OCI-LY3 (cell line): ENCODE data around the gene ROR1.

Experiments
- H2AFZ ChIP-seq: fragments of 200-600, 300-600 bp; shearing (Covaris generic); 2 replicates; pipeline ENCODE4 v1.6.0; 2014; ENCODE audit warnings: antibody characterized with exemption, low read depth, low read length
- H3K27ac ChIP-seq: fragments of 200-600, 300-600 bp; sonication (generic); 2 replicates; pipeline ENCODE4 v1.5.1; 2014; ENCODE audit warnings: mild to moderate bottlenecking, low read length, moderate library complexity, mixed read lengths
- H3K27me3 ChIP-seq: fragments of 200-600, 300-600 bp; sonication (generic); 2 replicates; pipeline ENCODE4 v1.6.1; 2014; ENCODE audit warnings: low read depth, low read length, mixed read lengths
- H3K36me3 ChIP-seq: fragments of 200-600, 300-600 bp; sonication (generic); replicated peaks from 2 replicates; pipeline ENCODE3; 2014; ENCODE audit warnings: low read depth, low read length, mixed read lengths
- H3K4me1 ChIP-seq: fragments of 300-600, 200-600 bp; sonication (generic); 2 replicates; pipeline ENCODE4 v1.6.1; 2014; ENCODE audit warnings: low read length, mixed read lengths
- H3K4me2 ChIP-seq: fragments of 200-600, 300-600 bp; sonication (generic); 2 replicates; pipeline ENCODE4 v1.6.1; 2014; ENCODE audit warnings: low read length, mixed read lengths
- H3K4me3 ChIP-seq: fragments of 300-600, 200-600 bp; sonication (generic); 2 replicates; pipeline ENCODE4 v1.5.1; 2014; ENCODE audit warnings: antibody characterized with exemption, mild to moderate bottlenecking, low read length, moderate library complexity
- H3K79me2 ChIP-seq: fragments of 300-600, 200-600 bp; shearing (Covaris generic); 2 replicates; pipeline ENCODE4 v1.6.1; 2014; ENCODE audit warnings: mild to moderate bottlenecking, low read length, mixed read lengths
- H3K9ac ChIP-seq: fragments of 300-600, 200-600 bp; shearing (Covaris generic); 2 replicates; pipeline ENCODE4 v1.6.0; 2014; ENCODE audit warnings: mild to moderate bottlenecking, low read length, moderate library complexity
- H3K9me3 ChIP-seq: fragments of 200-600, 300-600 bp; shearing (Covaris generic); 2 replicates; pipeline ENCODE4 v1.6.1; 2014; ENCODE audit warnings: low read length, mixed read lengths; ENCODE audit not compliant: insufficient read depth
- H4K20me1 ChIP-seq: fragments of 200-600, 300-600 bp; sonication (generic); 2 replicates; pipeline ENCODE4 v1.6.1; 2016; ENCODE audit warnings: low read length, mixed read lengths; ENCODE audit not compliant: insufficient read depth
- EZH2phosphoT487 ChIP-seq: fragments of 200-600 bp; shearing (Covaris generic); IDR thresholded peaks from 2 replicates; pipeline ENCODE4 v1.6.1; 2018; ENCODE audit warnings: antibody characterized with exemption, mixed run types, low read depth
- TF ChIP-seq, protein P1 (sequence below): fragments of 200-600, 300-600 bp; sonication (generic); IDR thresholded peaks from 2 replicates; pipeline ENCODE4 v1.5.1; 2014; ENCODE audit warnings: antibody characterized with exemption, low read length, low read depth

ROR1 gene

DNA sequence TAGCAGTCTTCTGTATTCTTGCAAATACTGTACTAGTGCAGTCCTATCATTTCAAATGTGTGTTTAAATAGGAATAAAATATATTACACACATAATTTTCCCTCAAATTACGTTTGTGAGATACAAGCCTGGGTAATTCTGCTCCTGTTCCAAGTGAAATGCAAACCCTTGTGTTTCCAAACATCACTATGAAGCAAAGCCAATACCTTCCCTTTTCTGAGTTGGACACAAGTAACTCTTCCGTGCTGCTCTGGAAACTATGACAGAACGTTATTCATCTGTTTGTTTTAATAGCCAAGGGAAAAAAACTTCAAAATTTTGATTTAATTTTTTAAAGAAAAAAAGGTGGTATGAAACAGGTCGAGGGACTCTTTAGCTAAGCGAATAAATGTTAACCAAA, 355.9 kb downstream of the ROR1 start:
- Histone ChIP-seq H3K4me3 (no peak overlapping the region), H3K79me2 (no peaks in the 10 kb centered on the region), H3K4me1 (peaks cover 20% of the 10 kb centered on the region), H4K20me1 (no peaks in the 10 kb centered on the region), H3K27me3 (no peaks in the 10 kb centered on the region), H3K9ac (no peak overlapping the region), H3K9me3 (no peaks in the 10 kb centered on the region), H3K27ac (no peak overlapping the region), H2AFZ (no peak overlapping the region), H3K36me3 (no peaks in the 10 kb centered on the region), H3K4me2 (no peak overlapping the region)
- no peak for TF ChIP-seq EZH2phosphoT487
- TF ChIP-seq, protein P1, sequence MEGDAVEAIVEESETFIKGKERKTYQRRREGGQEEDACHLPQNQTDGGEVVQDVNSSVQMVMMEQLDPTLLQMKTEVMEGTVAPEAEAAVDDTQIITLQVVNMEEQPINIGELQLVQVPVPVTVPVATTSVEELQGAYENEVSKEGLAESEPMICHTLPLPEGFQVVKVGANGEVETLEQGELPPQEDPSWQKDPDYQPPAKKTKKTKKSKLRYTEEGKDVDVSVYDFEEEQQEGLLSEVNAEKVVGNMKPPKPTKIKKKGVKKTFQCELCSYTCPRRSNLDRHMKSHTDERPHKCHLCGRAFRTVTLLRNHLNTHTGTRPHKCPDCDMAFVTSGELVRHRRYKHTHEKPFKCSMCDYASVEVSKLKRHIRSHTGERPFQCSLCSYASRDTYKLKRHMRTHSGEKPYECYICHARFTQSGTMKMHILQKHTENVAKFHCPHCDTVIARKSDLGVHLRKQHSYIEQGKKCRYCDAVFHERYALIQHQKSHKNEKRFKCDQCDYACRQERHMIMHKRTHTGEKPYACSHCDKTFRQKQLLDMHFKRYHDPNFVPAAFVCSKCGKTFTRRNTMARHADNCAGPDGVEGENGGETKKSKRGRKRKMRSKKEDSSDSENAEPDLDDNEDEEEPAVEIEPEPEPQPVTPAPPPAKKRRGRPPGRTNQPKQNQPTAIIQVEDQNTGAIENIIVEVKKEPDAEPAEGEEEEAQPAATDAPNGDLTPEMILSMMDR, result no peak

GRCh38 chr1:64131155-64131554, 357.3 kb downstream of the ROR1 start:
- no peak overlapping the region for H2AFZ ChIP-seq
- no peak overlapping the region for H3K9ac ChIP-seq
- TF ChIP-seq, protein P1, result no peak
- TF ChIP-seq EZH2phosphoT487, result no peak
- H3K79me2 ChIP-seq, result no peaks in the 10 kb centered on the region
- H3K9me3 ChIP-seq, result no peaks in the 10 kb centered on the region
- H3K4me3 ChIP-seq, result no peak overlapping the region
- no peak overlapping the region for H3K27ac ChIP-seq
- H3K36me3 ChIP-seq, result no peaks in the 10 kb centered on the region
- H4K20me1 ChIP-seq, result no peaks in the 10 kb centered on the region
- H3K4me2 ChIP-seq, result no peak overlapping the region
- H3K4me1 ChIP-seq, result peaks cover 34% of the 10 kb centered on the region
- H3K27me3 ChIP-seq, result no peaks in the 10 kb centered on the region

DNA sequence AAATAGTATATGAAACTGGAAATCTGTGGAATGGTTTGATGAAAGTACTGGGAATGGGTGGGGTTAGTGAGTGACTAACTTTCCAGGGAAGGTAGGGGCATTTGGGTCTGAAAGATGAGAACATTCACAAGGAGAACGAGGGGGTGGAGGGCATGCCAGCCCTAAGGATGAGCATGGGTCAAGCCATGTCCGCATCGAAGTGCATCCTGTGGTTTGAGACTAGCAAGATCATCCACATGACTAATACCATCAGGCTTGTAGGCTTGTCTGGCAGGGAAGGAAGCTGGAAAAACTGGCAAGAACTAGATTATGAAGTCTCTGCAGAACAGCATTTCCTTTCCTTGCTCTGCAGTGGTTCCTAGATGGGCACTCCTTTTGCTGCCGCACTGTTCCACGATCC, 359.2 kb downstream of the ROR1 start:
- Histone ChIP-seq H3K9me3 (no peaks in the 10 kb centered on the region), H2AFZ (no peak overlapping the region), H3K79me2 (no peaks in the 10 kb centered on the region), H3K27ac (no peak overlapping the region; the same call in 1 of the 2 replicates), H3K4me1 (peaks cover 43% of the 10 kb centered on the region), H3K36me3 (no peaks in the 10 kb centered on the region), H3K27me3 (no peaks in the 10 kb centered on the region), H3K4me2 (peak overlapping the region; percentile 79; the same call in 1 of the 2 replicates), H4K20me1 (no peaks in the 10 kb centered on the region), H3K9ac (no peak overlapping the region), H3K4me3 (no peak overlapping the region)
- TF ChIP-seq, protein P1, result no peak
- TF ChIP-seq EZH2phosphoT487, result no peak

- peak overlapping the region; percentile 79 for H3K4me2 ChIP-seq
Measured at GRCh38 chr1:64135462-64136223, 361.8 kb downstream of the ROR1 start.

More at GRCh38 chr1:64135462-64136223, 361.8 kb downstream of the ROR1 start:
- Histone ChIP-seq H3K79me2 (no peaks in the 10 kb centered on the region), H3K9ac (no peak overlapping the region), H4K20me1 (no peaks in the 10 kb centered on the region), H3K36me3 (no peaks in the 10 kb centered on the region), H3K9me3 (no peaks in the 10 kb centered on the region), H3K27me3 (no peaks in the 10 kb centered on the region), H3K4me1 (peaks cover 43% of the 10 kb centered on the region), H3K4me3 (no peak overlapping the region), H2AFZ (no peak overlapping the region), H3K27ac (no peak overlapping the region)
- TF ChIP-seq EZH2phosphoT487, result no peak
- TF ChIP-seq, protein P1, result no peak
